Loucy (cell line): Measurements from ENCODE around the gene RASA1.

Experiments
- H2AFZ ChIP-seq: fragments of 200-600 bp; sonication (generic); 2 replicates; pipeline ENCODE4 v1.6.0; 2016; ENCODE audit warnings: antibody characterized with exemption, mild to moderate bottlenecking, low read length, moderate library complexity
- H3F3A ChIP-seq: fragments of 200-600 bp; 2 replicates; pipeline ENCODE4 v1.6.0; 2016; ENCODE audit warnings: antibody characterized with exemption, low read depth, mild to moderate bottlenecking
- H3K27me3 ChIP-seq: fragments of 200-600 bp; sonication (generic); 2 replicates; pipeline ENCODE4 v1.6.1; 2014; ENCODE audit warnings: low read length, mild to moderate bottlenecking; ENCODE audit not compliant: insufficient read depth, poor library complexity, severe bottlenecking
- H3K36me3 ChIP-seq: fragments of 200-600 bp; sonication (generic); 2 replicates; pipeline ENCODE4 v1.6.1; 2016; ENCODE audit warnings: low read length; ENCODE audit not compliant: insufficient read depth
- H3K4me1 ChIP-seq: fragments of 200-600 bp; sonication (generic); 2 replicates; pipeline ENCODE4 v1.5.1; 2014; ENCODE audit warnings: low read length, mild to moderate bottlenecking; ENCODE audit not compliant: insufficient read depth, poor library complexity, severe bottlenecking
- H3K4me2 ChIP-seq: fragments of 200-600 bp; sonication (generic); 2 replicates; pipeline ENCODE4 v1.6.0; 2014; ENCODE audit warnings: antibody characterized with exemption, low read length, low read depth, mild to moderate bottlenecking; ENCODE audit not compliant: poor library complexity, severe bottlenecking
- H3K4me3 ChIP-seq: fragments of 200-600 bp; sonication (generic); 2 replicates; pipeline ENCODE4 v1.5.1; 2014; ENCODE audit warnings: low read length, mild to moderate bottlenecking, mixed read lengths; ENCODE audit not compliant: poor library complexity, severe bottlenecking
- H3K79me2 ChIP-seq: fragments of 200-600 bp; sonication (generic); 2 replicates; pipeline ENCODE4 v1.6.1; 2014; ENCODE audit warnings: low read length; ENCODE audit not compliant: insufficient read depth
- H3K9ac ChIP-seq: fragments of 200-600 bp; sonication (generic); 2 replicates; pipeline ENCODE4 v1.6.0; 2014; ENCODE audit warnings: mild to moderate bottlenecking, low read depth, low read length, moderate library complexity; ENCODE audit not compliant: poor library complexity, severe bottlenecking
- H3K9me2 ChIP-seq: fragments of 200-600 bp; sonication (generic); replicated peaks from 2 replicates; pipeline ENCODE4 v1.6.1; 2016; ENCODE audit warnings: low read depth, low read length, mixed read lengths
- H3K9me3 ChIP-seq: fragments of 200-600 bp; sonication (generic); 2 replicates; pipeline ENCODE4 v1.6.1; 2014; ENCODE audit warnings: mild to moderate bottlenecking, antibody characterized with exemption, low read length, low read depth; ENCODE audit not compliant: insufficient read depth
- H4K20me1 ChIP-seq: fragments of 200-600 bp; sonication (generic); 2 replicates; pipeline ENCODE4 v1.6.0; 2014; ENCODE audit warnings: antibody characterized with exemption, low read length, mild to moderate bottlenecking; ENCODE audit not compliant: insufficient read depth, poor library complexity, severe bottlenecking
- EZH2phosphoT487 ChIP-seq: fragments of 200-600 bp; IDR thresholded peaks from 2 replicates; pipeline ENCODE4 v1.6.1; 2018; ENCODE audit warnings: antibody characterized with exemption, mild to moderate bottlenecking, moderate library complexity, borderline replicate concordance
- TF ChIP-seq, protein P1 (sequence below): fragments of 200-600 bp; sonication (generic); conservative IDR thresholded peaks from 2 replicates; pipeline ENCODE4 v1.5.1; 2014; ENCODE audit warnings: mild to moderate bottlenecking, antibody characterized with exemption, low read length

Gene RASA1

DNA sequence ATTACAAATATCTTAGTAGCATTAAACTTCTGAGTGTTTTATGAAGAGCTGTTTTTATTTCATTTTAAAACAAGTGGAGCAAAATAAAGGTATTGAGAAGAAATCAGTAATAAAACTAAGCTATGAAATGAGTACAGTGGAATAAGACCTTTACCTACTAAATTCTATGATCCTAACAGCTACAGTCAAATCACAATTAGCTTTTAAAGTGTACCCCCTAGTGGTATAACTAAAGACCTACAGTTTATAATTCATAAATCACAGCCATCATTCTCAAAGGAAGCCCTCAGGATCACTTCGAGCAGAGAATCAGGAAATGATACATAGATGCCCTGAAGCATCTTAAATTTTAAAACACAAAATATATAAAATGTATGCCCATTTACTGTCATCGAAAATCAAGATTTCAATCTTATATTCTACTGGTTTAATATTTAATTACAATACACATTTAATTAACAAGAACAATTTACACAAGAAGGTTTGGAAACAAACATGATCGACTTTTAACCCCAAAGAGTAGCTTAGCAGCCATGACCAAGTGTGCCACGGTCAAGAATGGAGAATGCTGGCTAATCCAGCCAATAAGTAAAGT, 132.7 kb downstream of the RASA1 start:
- Histone ChIP-seq H2AFZ (no peak overlapping the region), H3F3A (no peaks in the 10 kb centered on the region), H3K9me3 (no peaks in the 10 kb centered on the region), H3K4me3 (no peak overlapping the region), H3K27me3 (no peaks in the 10 kb centered on the region), H3K4me1 (peaks cover 9% of the 10 kb centered on the region), H3K36me3 (peaks cover 87% of the 10 kb centered on the region), H4K20me1 (peaks cover 37% of the 10 kb centered on the region), H3K4me2 (no peak overlapping the region), H3K9ac (no peak overlapping the region), H3K9me2 (no peaks in the 10 kb centered on the region), H3K79me2 (peaks cover 10% of the 10 kb centered on the region; the same call in 1 of the 2 replicates)
- TF ChIP-seq, protein P1, sequence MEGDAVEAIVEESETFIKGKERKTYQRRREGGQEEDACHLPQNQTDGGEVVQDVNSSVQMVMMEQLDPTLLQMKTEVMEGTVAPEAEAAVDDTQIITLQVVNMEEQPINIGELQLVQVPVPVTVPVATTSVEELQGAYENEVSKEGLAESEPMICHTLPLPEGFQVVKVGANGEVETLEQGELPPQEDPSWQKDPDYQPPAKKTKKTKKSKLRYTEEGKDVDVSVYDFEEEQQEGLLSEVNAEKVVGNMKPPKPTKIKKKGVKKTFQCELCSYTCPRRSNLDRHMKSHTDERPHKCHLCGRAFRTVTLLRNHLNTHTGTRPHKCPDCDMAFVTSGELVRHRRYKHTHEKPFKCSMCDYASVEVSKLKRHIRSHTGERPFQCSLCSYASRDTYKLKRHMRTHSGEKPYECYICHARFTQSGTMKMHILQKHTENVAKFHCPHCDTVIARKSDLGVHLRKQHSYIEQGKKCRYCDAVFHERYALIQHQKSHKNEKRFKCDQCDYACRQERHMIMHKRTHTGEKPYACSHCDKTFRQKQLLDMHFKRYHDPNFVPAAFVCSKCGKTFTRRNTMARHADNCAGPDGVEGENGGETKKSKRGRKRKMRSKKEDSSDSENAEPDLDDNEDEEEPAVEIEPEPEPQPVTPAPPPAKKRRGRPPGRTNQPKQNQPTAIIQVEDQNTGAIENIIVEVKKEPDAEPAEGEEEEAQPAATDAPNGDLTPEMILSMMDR: peak; percentile 78
- TF ChIP-seq EZH2phosphoT487: no peak

DNA sequence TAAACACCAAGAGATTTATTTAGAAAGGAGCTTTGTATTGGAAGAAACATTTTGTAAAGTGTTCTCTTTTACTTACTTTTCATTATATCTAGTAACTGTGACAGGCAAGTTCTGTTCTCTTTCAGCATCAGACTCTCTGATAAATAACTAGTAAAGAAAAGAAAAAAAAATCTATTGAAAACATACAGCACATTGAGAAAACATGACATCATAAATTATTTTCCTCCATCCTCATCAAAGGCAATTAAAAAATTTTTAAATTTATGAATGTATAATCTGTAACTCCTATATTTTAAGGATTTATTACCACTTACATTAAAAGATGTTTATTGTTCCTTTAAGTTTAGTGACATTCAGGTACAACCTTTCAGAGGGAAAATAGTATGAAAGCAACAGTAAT, 133.9 kb downstream of the RASA1 start:
- H3F3A ChIP-seq: no peaks in the 10 kb centered on the region
- peaks cover 85% of the 10 kb centered on the region for H3K36me3 ChIP-seq
- no peaks in the 10 kb centered on the region for H3K9me2 ChIP-seq
- H3K4me2 ChIP-seq: no peak overlapping the region
- H3K4me1 ChIP-seq: peaks cover 17% of the 10 kb centered on the region
- H3K4me3 ChIP-seq: no peak overlapping the region
- no peak overlapping the region for H3K9ac ChIP-seq
- H2AFZ ChIP-seq: no peak overlapping the region
- H4K20me1 ChIP-seq: peaks cover 43% of the 10 kb centered on the region
- no peaks in the 10 kb centered on the region for H3K27me3 ChIP-seq
- H3K9me3 ChIP-seq: no peaks in the 10 kb centered on the region
- peaks cover 19% of the 10 kb centered on the region for H3K79me2 ChIP-seq
- TF ChIP-seq EZH2phosphoT487: no peak
- TF ChIP-seq, protein P1: no peak

DNA sequence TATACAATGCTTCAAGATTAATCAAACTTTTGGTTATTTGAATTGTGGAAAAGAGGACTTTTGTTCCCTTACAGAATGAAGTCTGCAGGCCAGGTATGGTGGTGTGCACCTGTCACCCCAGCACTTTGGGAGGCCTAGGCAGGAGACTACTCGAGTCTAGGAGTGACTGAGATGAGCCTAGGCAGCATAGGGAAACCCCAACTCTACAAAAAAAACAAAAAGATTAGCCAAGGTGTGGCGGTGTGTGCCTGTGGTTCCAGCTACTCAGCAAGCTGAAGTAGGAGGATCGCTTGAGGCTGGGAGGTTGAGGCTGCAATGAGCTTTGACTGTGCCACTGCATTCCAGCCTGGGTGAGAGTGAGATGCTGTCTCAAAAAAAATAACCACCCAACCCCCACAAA, 135.7 kb downstream of the RASA1 start:
- peaks cover 42% of the 10 kb centered on the region for H4K20me1 ChIP-seq
- H3K79me2 ChIP-seq: peaks cover 35% of the 10 kb centered on the region
- peaks cover 87% of the 10 kb centered on the region for H3K36me3 ChIP-seq
- no peak overlapping the region for H3K4me3 ChIP-seq
- no peaks in the 10 kb centered on the region for H3K27me3 ChIP-seq
- no peak overlapping the region for H3K9ac ChIP-seq
- H3K9me2 ChIP-seq: no peaks in the 10 kb centered on the region
- TF ChIP-seq EZH2phosphoT487: no peak
- TF ChIP-seq, protein P1: no peak
- no peak overlapping the region for H3K4me2 ChIP-seq
- no peaks in the 10 kb centered on the region for H3F3A ChIP-seq
- no peaks in the 10 kb centered on the region for H3K9me3 ChIP-seq
- H2AFZ ChIP-seq: no peak overlapping the region
- H3K4me1 ChIP-seq: peaks cover 28% of the 10 kb centered on the region
